Chondrocyte (in vitro differentiated cells): ENCODE data around the gene TSFM. TPM values are rescaled to one million over a fixed set of nuclear protein-coding genes. Genes with fewer than 3 reads are reported as not detected.

Experiments used
- DNase-seq: peaks from one replicate; pipeline ENCODE4 v3.0.0; 2021; ENCODE audit warnings: mixed read lengths, low spot score
- H3K27ac Mint-ChIP-seq: one replicate; pipeline ENCODE4 v1.8.0; 2021; ENCODE audit warnings: mild to moderate bottlenecking, moderate library complexity, mixed read lengths; ENCODE audit not compliant: unreplicated experiment
- H3K27me3 Mint-ChIP-seq: 2 replicates; pipeline ENCODE4 v1.8.0; 2021; ENCODE audit warnings: low read depth, mixed read lengths
- H3K36me3 Mint-ChIP-seq: 2 replicates; pipeline ENCODE4 v1.8.0; 2021; ENCODE audit warnings: low read depth, mixed read lengths
- H3K4me1 Mint-ChIP-seq: 2 replicates; pipeline ENCODE4 v1.8.0; 2021; ENCODE audit warnings: low read depth, mild to moderate bottlenecking, mixed read lengths
- H3K4me3 Mint-ChIP-seq: one replicate; pipeline ENCODE4 v1.8.0; 2021; ENCODE audit warnings: mild to moderate bottlenecking, moderate library complexity, mixed read lengths; ENCODE audit not compliant: unreplicated experiment
- H3K9me3 Mint-ChIP-seq: 2 replicates; pipeline ENCODE4 v1.8.0; 2021; ENCODE audit warnings: low read depth, mixed read lengths
- CTCF ChIP-seq: fragments of 200-600 bp; sonication (generic); IDR thresholded peaks from 2 replicates; pipeline ENCODE4 v1.5.0; 2021; ENCODE audit warnings: antibody characterized with exemption, mild to moderate bottlenecking, moderate library complexity
- total RNA-seq: library from RNA; stranded (reverse); gene quantifications from 3 replicates; pipeline ENCODE4 v1.2.1, GENCODE V29; 2021

The TSFM gene
- total RNA-seq, 1 donor from 2014 or later = 19.9 TPM

- H3K36me3 Mint-ChIP-seq = no peaks in the 10 kb centered on the region
- no peaks in the 10 kb centered on the region for H3K9me3 Mint-ChIP-seq
- peak overlapping the region; percentile 65 for H3K4me3 Mint-ChIP-seq
- peaks cover 22% of the 10 kb centered on the region for H3K4me1 Mint-ChIP-seq
- H3K27me3 Mint-ChIP-seq = peaks cover 42% of the 10 kb centered on the region
- peak; percentile 74 for TF ChIP-seq CTCF
- peak overlapping the region; percentile 33 for H3K27ac Mint-ChIP-seq
- peak; percentile 83 for DNase-seq
These were observed 46.4 kb upstream of the TSFM start for GRCh38 chr12:57735952-57736740.

- peak; percentile 89 for DNase-seq
- Mint-ChIP-seq H3K4me3 (peak overlapping the region; percentile 65), H3K27me3 (peaks cover 46% of the 10 kb centered on the region), H3K36me3 (no peaks in the 10 kb centered on the region), H3K9me3 (no peaks in the 10 kb centered on the region), H3K27ac (no peak overlapping the region), H3K4me1 (peaks cover 22% of the 10 kb centered on the region)
- no peak for TF ChIP-seq CTCF
These were observed 45.7 kb upstream of the TSFM start for GRCh38 chr12:57736741-57737466.

GRCh38 chr12:57737467-57738460 lies 44.8 kb upstream of the TSFM start:
- Mint-ChIP-seq H3K27ac (no peak overlapping the region), H3K4me1 (peaks cover 22% of the 10 kb centered on the region), H3K9me3 (no peaks in the 10 kb centered on the region), H3K4me3 (no peak overlapping the region), H3K36me3 (no peaks in the 10 kb centered on the region), H3K27me3 (peaks cover 43% of the 10 kb centered on the region)
- DNase-seq = peak; percentile 84
- peak; percentile 77 for TF ChIP-seq CTCF

GRCh38 chr12:57738661-57739237 lies 43.8 kb upstream of the TSFM start, which contains the start of gene AGAP2:
TSS of gene AGAP2 (minus strand) at chr12:57738742. CDS start at chr12:57738246, 496 bp downstream.
- no peaks in the 10 kb centered on the region for H3K36me3 Mint-ChIP-seq
- no peak within 1 kb of the TSS for H3K27ac Mint-ChIP-seq
- DNase-seq = peak; percentile 74
- no peak for TF ChIP-seq CTCF
- peak within 1 kb of the TSS; percentile 57 for H3K4me3 Mint-ChIP-seq
- peaks cover 43% of the 10 kb centered on the region for H3K27me3 Mint-ChIP-seq
- H3K9me3 Mint-ChIP-seq = no peaks in the 10 kb centered on the region
- H3K4me1 Mint-ChIP-seq = peaks cover 22% of the 10 kb centered on the region
